Stomach (tissue), 9 donors: ENCODE results near the gene SCAF4. TPM values are rescaled to one million over a fixed set of nuclear protein-coding genes. Genes with fewer than 3 reads are reported as not detected.

ENCODE experiments used
- DNase-seq, 2 donors: peaks; one replicate each; pipeline versions ENCODE4 v3.0.0 to v3.0.0-alpha.2; 2013 to 2019
- H3K27ac ChIP-seq, 5 donors: fragments of 200-600 bp in 4 of 5; sonication (generic) in 4 of 5; one replicate each; pipeline ENCODE4 v1.5.1; 2013 to 2019; ENCODE audit warnings: mild to moderate bottlenecking in 1 of 5, moderate library complexity in 1 of 5
- H3K27me3 ChIP-seq, 3 donors: fragments of 200-600 bp; sonication (generic); one replicate each; pipeline ENCODE4 v1.5.1; 2017 to 2019; ENCODE audit warnings: mixed run types in 1 of 3
- H3K36me3 ChIP-seq, 4 donors: fragments of 200-600 bp; sonication (generic); 1 replicate in 3 of 4; 2 replicates in 1 of 4; pipeline ENCODE4 v1.5.1; 2016 to 2019
- H3K4me1 ChIP-seq, 4 donors: fragments of 200-600 bp; sonication (generic); one replicate each; pipeline ENCODE4 v1.5.1; 2016 to 2019
- H3K4me3 ChIP-seq, 4 donors: fragments of 200-600 bp; sonication (generic) in 3 of 4; one replicate each; pipeline ENCODE4 v1.5.1; 2016 to 2019; ENCODE audit warnings: mild to moderate bottlenecking in 1 of 4
- H3K9me3 ChIP-seq, 4 donors: fragments of 200-600 bp; sonication (generic); one replicate each; pipeline ENCODE4 v1.5.1; 2016 to 2019
- CTCF ChIP-seq, 7 experiments: fragments of 450-650 bp in 4 of 7; fragments of 200-600 bp in 3 of 7; sonication (generic) in 3 of 7; IDR thresholded peaks; one replicate each; pipeline ENCODE4 v1.5.1; 2016 to 2019; ENCODE audit warnings: antibody characterized with exemption in 7 of 7, control low read depth in 2 of 7, mild to moderate bottlenecking in 1 of 7
- EP300 ChIP-seq: sonication (generic); formaldehyde crosslinking; IDR thresholded peaks from one replicate; pipeline ENCODE4 v1.6.1; 2017; ENCODE audit warnings: antibody characterized with exemption
- POLR2A ChIP-seq, 4 donors: fragments of 450-650 bp; IDR thresholded peaks; one replicate each; pipeline ENCODE4 v1.6.1; 2016; ENCODE audit warnings: antibody characterized with exemption in 4 of 4, control low read depth in 2 of 4, mild to moderate bottlenecking in 1 of 4, moderate library complexity in 1 of 4
- POLR2AphosphoS5 ChIP-seq, 3 donors: sonication (generic); formaldehyde crosslinking; IDR thresholded peaks; one replicate each; pipeline ENCODE4 v1.6.1; 2016; ENCODE audit warnings: antibody characterized with exemption in 3 of 3
- WGBS, 5 donors: extraction: QIAGEN DNeasy Blood & Tissue Kit in 3 of 5; methylation state at CpG; one replicate each; pipeline versions ENCODE4 v1.1.5 to v1.1.7; 2013 to 2018; 5-methylcytosine and 5-hydroxymethylcytosine counted together
- intact Hi-C: fragments of 100-400 bp; cut with DNase I; formaldehyde crosslinking; loops from one replicate; pipeline ENCODE4 v1.15.1; 2023; ENCODE audit warnings: low total_unique reads
- polyA plus RNA-seq, 3 donors: library from polyadenylated mRNA; stranded (reverse); fragments of 200-250 nt; gene quantifications; one replicate each; pipeline ENCODE4 v1.2.3, GENCODE V29; 2013
- total RNA-seq, 5 donors: library from RNA; depleted of rRNA; stranded (reverse); fragments of >200 nt; gene quantifications; one replicate each; pipeline versions ENCODE4 v1.1.0 to v1.2.3, GENCODE V29; 2014 to 2016
- donor health status: healthy with polysubstance abuse.
- donor health status: Bipolar disorder and iron deficiency.
- donor health status: healthy.

The SCAF4 gene
- total and polyA plus RNA-seq, 8 donors = 5.4 to 34.4 (median 13.6) TPM

- no peak for DNase-seq
- Histone ChIP-seq H3K27me3 (no peaks in the 10 kb centered on the region), H3K4me3 (no peak overlapping the region), H3K36me3 (peaks cover 8 to 52% (median 38%) of the 10 kb centered on the region in 4 donors), H3K27ac (no peak overlapping the region), H3K9me3 (no peaks in the 10 kb centered on the region), H3K4me1 (peaks cover 0 to 11% (median 3%) of the 10 kb centered on the region in 4 donors)
- 91 to 96% (median 93%) methylated on average over 2 of the region's 2 CpGs for WGBS, 5 donors
- no peak for TF ChIP-seq CTCF (IDR thresholded peaks at IDR 0.05)
- TF ChIP-seq POLR2A (IDR thresholded peaks at IDR 0.05) = no peak
- TF ChIP-seq EP300 = no peak
- intact Hi-C loops = no loop called here
Measured at GRCh38 chr21:31678478-31678877, 53.4 kb downstream of the SCAF4 start.

- H3K27me3 ChIP-seq = no peaks in the 10 kb centered on the region
- no peaks in the 10 kb centered on the region for H3K9me3 ChIP-seq
- WGBS, 5 donors = 94 to 98% (median 97%) methylated on average over 3 of the region's 3 CpGs
- no peak overlapping the region for H3K4me3 ChIP-seq
- H3K36me3 ChIP-seq = peaks cover 0 to 40% (median 26%) of the 10 kb centered on the region in 4 donors
- intact Hi-C loops = no loop called here
- H3K4me1 ChIP-seq = peaks cover 0 to 21% (median 8%) of the 10 kb centered on the region in 4 donors
- TF ChIP-seq CTCF (IDR thresholded peaks at IDR 0.05) (no peak), POLR2A (IDR thresholded peaks at IDR 0.05) (no peak), EP300 (no peak), POLR2AphosphoS5 (IDR thresholded peaks at IDR 0.05) (no peak)
- DNase-seq = no peak
- H3K27ac ChIP-seq = no peak overlapping the region
Measured at GRCh38 chr21:31677047-31677446, 54.9 kb downstream of the SCAF4 start.

GRCh38 chr21:31675960-31676359 lies 56.0 kb downstream of the SCAF4 start:
- Histone ChIP-seq H3K27ac (no peak overlapping the region), H3K36me3 (peaks cover 0 to 41% (median 28%) of the 10 kb centered on the region in 4 donors), H3K4me3 (no peak overlapping the region), H3K9me3 (no peaks in the 10 kb centered on the region), H3K4me1 (peaks cover 0 to 21% (median 8%) of the 10 kb centered on the region in 4 donors), H3K27me3 (no peaks in the 10 kb centered on the region)
- no peak for TF ChIP-seq POLR2A (IDR thresholded peaks at IDR 0.05)
- TF ChIP-seq CTCF (IDR thresholded peaks at IDR 0.05) = no peak
- TF ChIP-seq EP300 = no peak
- no peak for TF ChIP-seq POLR2AphosphoS5 (IDR thresholded peaks at IDR 0.05)
- DNase-seq = no peak
- intact Hi-C loops = no loop called here
- WGBS, 5 donors = 86 to 96% (median 91%) methylated on average over 2 of the region's 2 CpGs

- intact Hi-C loops = no loop called here
- peaks cover 0 to 21% (median 8%) of the 10 kb centered on the region in 4 donors for H3K4me1 ChIP-seq
- H3K9me3 ChIP-seq = no peaks in the 10 kb centered on the region
- DNase-seq = no peak
- 92 to 94% (median 93%) methylated on average over 7 of the region's 7 CpGs for WGBS, 5 donors
- H3K36me3 ChIP-seq = peaks cover 0 to 39% (median 31%) of the 10 kb centered on the region in 4 donors
- H3K4me3 ChIP-seq = no peak overlapping the region
- H3K27me3 ChIP-seq = no peaks in the 10 kb centered on the region
- H3K27ac ChIP-seq = no peak overlapping the region
- no peak for TF ChIP-seq POLR2A (IDR thresholded peaks at IDR 0.05)
- no peak for TF ChIP-seq CTCF (IDR thresholded peaks at IDR 0.05)
- no peak for TF ChIP-seq POLR2AphosphoS5 (IDR thresholded peaks at IDR 0.05)
- TF ChIP-seq EP300 = no peak
Measured at GRCh38 chr21:31675318-31675717, 56.6 kb downstream of the SCAF4 start.
